GM23338 (cell line): ENCODE data around the gene KLK10. TPM values are rescaled to one million over a fixed set of nuclear protein-coding genes. Genes with fewer than 3 reads are reported as not detected.

Experiments used
- ATAC-seq: fragments of 200-7000 bp; cut with Tn5 transposase; 3 replicates; pipeline ENCODE4 v1.9.1; 2020
- DNase-seq: peaks from one replicate; pipeline ENCODE4 v3.0.0-alpha.2; 2015; ENCODE audit warnings: low spot score
- H2AFZ ChIP-seq: fragments of 200-600 bp; sonication (generic); 2 replicates; pipeline ENCODE4 v1.8.0; 2016; ENCODE audit warnings: antibody characterized with exemption, mild to moderate bottlenecking, moderate library complexity
- H3F3A ChIP-seq: fragments of 200-600 bp; sonication (generic); replicated peaks from 2 replicates; pipeline ENCODE4 v1.8.0; 2017; ENCODE audit warnings: antibody characterized with exemption, mixed run types, low read depth
- H3K27ac ChIP-seq: fragments of 200-600 bp; sonication (generic); 2 replicates; pipeline ENCODE4 v1.6.1; 2016; ENCODE audit warnings: low read depth
- H3K27me3 ChIP-seq: fragments of 200-600 bp; sonication (generic); 2 replicates; pipeline ENCODE4 v1.8.0; 2016; ENCODE audit warnings: mild to moderate bottlenecking, mixed run types, moderate library complexity; ENCODE audit not compliant: insufficient read depth
- H3K36me3 ChIP-seq: fragments of 200-600 bp; sonication (generic); 2 replicates; pipeline ENCODE4 v1.8.0; 2016; ENCODE audit warnings: mild to moderate bottlenecking; ENCODE audit not compliant: insufficient read depth
- H3K4me1 ChIP-seq: fragments of 200-600 bp; sonication (generic); 2 replicates; pipeline ENCODE4 v1.8.0; 2016; ENCODE audit warnings: mild to moderate bottlenecking, moderate library complexity; ENCODE audit not compliant: insufficient read depth
- H3K4me2 ChIP-seq: fragments of 200-600 bp; sonication (generic); 2 replicates; pipeline ENCODE4 v1.7.1; 2017; ENCODE audit warnings: mixed run types
- H3K4me3 ChIP-seq: fragments of 200-600 bp; sonication (generic); 2 replicates; pipeline ENCODE4 v1.6.1; 2016; ENCODE audit warnings: mixed run types
- H3K79me2 ChIP-seq: fragments of 200-600 bp; sonication (generic); replicated peaks from 2 replicates; pipeline ENCODE4 v1.8.0; 2017; ENCODE audit warnings: mild to moderate bottlenecking; ENCODE audit not compliant: insufficient read depth
- H3K9me2 ChIP-seq: fragments of 200-600 bp; sonication (generic); 2 replicates; pipeline ENCODE4 v1.8.0; 2017; ENCODE audit not compliant: insufficient read depth
- H4K20me1 ChIP-seq: fragments of 200-600 bp; sonication (generic); replicated peaks from 2 replicates; pipeline ENCODE4 v1.8.0; 2017; ENCODE audit warnings: mild to moderate bottlenecking; ENCODE audit not compliant: insufficient read depth
- H3K27ac Mint-ChIP-seq: 2 replicates; pipeline ENCODE4 v1.8.0; 2020; ENCODE audit warnings: inconsistent platforms, mild to moderate bottlenecking, moderate library complexity, mixed read lengths
- H3K27me3 Mint-ChIP-seq: 3 replicates; pipeline ENCODE4 v1.8.0; 2022; ENCODE audit warnings: low read depth, mild to moderate bottlenecking, moderate library complexity, mixed read lengths, inconsistent platforms; ENCODE audit not compliant: insufficient read depth, poor library complexity
- H3K36me3 Mint-ChIP-seq: 3 replicates; pipeline ENCODE4 v1.8.0; 2021; ENCODE audit warnings: low read depth, mild to moderate bottlenecking, inconsistent platforms, moderate library complexity, mixed read lengths
- H3K4me1 Mint-ChIP-seq: 3 replicates; pipeline ENCODE4 v1.8.0; 2020; ENCODE audit warnings: mild to moderate bottlenecking, inconsistent platforms, mixed read lengths
- H3K4me3 Mint-ChIP-seq: 3 replicates; pipeline ENCODE4 v1.8.0; 2021; ENCODE audit warnings: moderate library complexity, mild to moderate bottlenecking, inconsistent platforms, mixed read lengths
- H3K9me3 Mint-ChIP-seq: 3 replicates; pipeline ENCODE4 v1.8.0; 2020; ENCODE audit warnings: moderate library complexity, mild to moderate bottlenecking, inconsistent platforms, mixed read lengths
- CTCF ChIP-seq, 2 experiments: fragments of 200-600 bp in 1 of 2; sonication (generic) in 1 of 2; conservative IDR thresholded peaks; 2 replicates each; pipeline versions ENCODE4 v1.5.1 to v1.6.1; 2016 to 2017; ENCODE audit warnings: antibody characterized with exemption in 2 of 2, low read depth in 2 of 2, mild to moderate bottlenecking in 2 of 2, moderate library complexity in 1 of 2
- EZH2 ChIP-seq: fragments of 200-600 bp; sonication (generic); IDR thresholded peaks from one replicate; pipeline ENCODE4 v1.8.0; 2017; ENCODE audit warnings: antibody characterized with exemption, mild to moderate bottlenecking, low read depth; ENCODE audit not compliant: unreplicated experiment
- NANOG ChIP-seq: IDR thresholded peaks from 2 replicates; pipeline ENCODE4 v1.6.1; 2016; ENCODE audit warnings: antibody characterized with exemption, borderline replicate concordance
- REST ChIP-seq: IDR thresholded peaks from one replicate; pipeline ENCODE4 v1.6.1; 2018; ENCODE audit warnings: antibody characterized with exemption; ENCODE audit not compliant: unreplicated experiment
- ZNF114 ChIP-seq: fragments of 250-450 bp; sonication (Bioruptor Pico); IDR thresholded peaks from 2 replicates; pipeline ENCODE4 v1.5.0; 2020; ENCODE audit warnings: mild to moderate bottlenecking, moderate library complexity
- ZNF331 ChIP-seq: fragments of 250-450 bp; sonication (Bioruptor Pico); IDR thresholded peaks from 2 replicates; pipeline ENCODE4 v1.5.0; 2020; ENCODE audit warnings: low read depth, mild to moderate bottlenecking, moderate library complexity
- ZNF462 ChIP-seq: fragments of 250-450 bp; sonication (Bioruptor Pico); IDR thresholded peaks from 2 replicates; pipeline ENCODE4 v1.5.0; 2020; ENCODE audit warnings: mild to moderate bottlenecking, moderate library complexity
- polyA plus RNA-seq: library from polyadenylated mRNA; unstranded; fragments of >200 nt; fragmentation: Nextera tagmentation; extraction: Ambion mirVana; gene quantifications from 2 replicates; pipeline ENCODE4 v1.2.1, GENCODE V29; 2016
- total RNA-seq: library from RNA; depleted of rRNA; stranded (reverse); fragments of >200 nt; shearing (Covaris generic); gene quantifications from 2 replicates; pipeline ENCODE4 v1.2.3, GENCODE V29; 2014

KLK10 gene
- total and polyA plus RNA-seq, 2 experiments from 2014 or later: 6.1 to 6.6 TPM

- Histone ChIP-seq H3K36me3 (no peaks in the 10 kb centered on the region), H3K27ac (no peak overlapping the region), H3K27me3 (no peaks in the 10 kb centered on the region), H2AFZ (no peak overlapping the region), H3F3A (no peaks in the 10 kb centered on the region), H3K4me1 (peaks cover 8% of the 10 kb centered on the region), H4K20me1 (no peaks in the 10 kb centered on the region), H3K79me2 (no peaks in the 10 kb centered on the region), H3K4me2 (no peak overlapping the region), H3K9me2 (no peaks in the 10 kb centered on the region), H3K4me3 (no peak overlapping the region)
- ATAC-seq (peak; percentile 43; the same call in 2 of the 3 replicates), DNase-seq (peak; percentile 65)
- no peaks in the 10 kb centered on the region; the same call in 2 of the 3 replicates for H3K36me3 Mint-ChIP-seq
- H3K9me3 Mint-ChIP-seq: peaks cover 2% of the 10 kb centered on the region; the same call in 2 of the 3 replicates
- TF ChIP-seq REST (no peak), CTCF (conservative IDR thresholded peaks at IDR 0.05; ENCODE audit: low read depth in 2 of 2) (peak in 1 of 2 experiments; percentile 9; a peak in 2 of 4 replicates)
- no peak overlapping the region; the same call in 2 of the 3 replicates for H3K4me3 Mint-ChIP-seq
- H3K4me1 Mint-ChIP-seq: peaks cover 18% of the 10 kb centered on the region
- peaks cover 5% of the 10 kb centered on the region for H3K27me3 Mint-ChIP-seq
- no peak overlapping the region for H3K27ac Mint-ChIP-seq
Observed at GRCh38 chr19:51036519-51036918, 17.0 kb upstream of the KLK10 start.

DNA sequence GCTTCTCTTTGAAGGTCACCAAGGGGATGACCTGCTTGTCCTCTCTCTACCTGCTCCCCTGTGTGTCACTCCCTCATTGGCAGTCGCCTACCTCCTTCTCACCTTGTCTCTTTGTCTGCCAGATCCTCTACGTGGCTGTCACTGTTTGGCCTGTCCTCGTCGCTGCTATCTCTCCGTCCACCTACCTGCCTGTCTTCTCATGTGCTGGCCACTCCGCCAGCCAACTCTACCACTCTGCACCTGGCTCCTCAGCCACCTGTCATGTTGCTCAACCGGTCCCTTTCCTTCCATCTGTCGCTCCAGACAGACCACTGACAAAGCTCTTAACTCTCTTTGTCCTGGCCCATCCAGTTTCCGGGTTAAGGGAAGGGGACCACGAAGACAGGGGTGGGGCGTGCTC, 15.2 kb upstream of the KLK10 start, which contains the start of gene KLK12:
TSS of gene KLK12 (minus strand) at position 299 of the 400 bp plus-strand sequence. CDS start 381 bp downstream, outside the sequence.
- DNase-seq (no peak), ATAC-seq (no peak)
- H3K9me3 Mint-ChIP-seq: no peaks in the 10 kb centered on the region; the same call in 2 of the 3 replicates
- TF ChIP-seq ZNF462 (no peak), ZNF331 (no peak), EZH2 (no peak), ZNF114 (no peak), NANOG (no peak)

More for the DNA sequence above, 15.2 kb upstream of the KLK10 start, which contains the start of gene KLK12:
- Histone ChIP-seq H3K36me3 (no peaks in the 10 kb centered on the region), H3K27me3 (no peaks in the 10 kb centered on the region), H3K9me2 (no peaks in the 10 kb centered on the region), H3K4me2 (no peak within 1 kb of the TSS), H4K20me1 (no peaks in the 10 kb centered on the region), H3K27ac (no peak within 1 kb of the TSS), H3K79me2 (no peaks in the 10 kb centered on the region), H3K4me1 (peaks cover 8% of the 10 kb centered on the region), H3K4me3 (no peak within 1 kb of the TSS), H3F3A (no peaks in the 10 kb centered on the region), H2AFZ (peak within 1 kb of the TSS; percentile 83)
- Mint-ChIP-seq H3K4me1 (peaks cover 26% of the 10 kb centered on the region), H3K27me3 (peaks cover 9% of the 10 kb centered on the region), H3K4me3 (no peak within 1 kb of the TSS; the same call in 2 of the 3 replicates), H3K36me3 (no peaks in the 10 kb centered on the region; the same call in 2 of the 3 replicates), H3K27ac (no peak within 1 kb of the TSS)
